Measurements from ENCODE around the gene FGGY. TPM values are rescaled to one million over a fixed set of nuclear protein-coding genes. Genes with fewer than 3 reads are reported as not detected.
"Not testable (repeated sequence)": the region's sequence is repeated elsewhere in the genome, so short reads cannot be mapped to it uniquely, and the experiment has no call there.

FGGY gene
- total RNA-seq, 2 experiments from 2014 or later = 11.9 to 13.6 TPM

- CTCF ChIA-PET = interaction anchor here (1.0 to 1.8 kb wide), 2 partner anchors 33 to 34 kb away, joined by 3 to 5 read pairs; no protein-coding TSS in a partner anchor
- TF ChIP-seq CTCF (IDR thresholded peaks at IDR 0.05) = no peak
- POLR2A ChIA-PET = no interaction called here
- H3K4me3 Mint-ChIP-seq = no peak overlapping the region
- H3K27ac Mint-ChIP-seq = no peak overlapping the region
- H3K4me1 Mint-ChIP-seq (ENCODE audit: low read depth) = peaks cover 15% of the 10 kb centered on the region
- ATAC-seq (no peak), DNase-seq (no peak)
- intact Hi-C loops (cut with micrococcal nuclease) = no loop called here
- peaks cover 10% of the 10 kb centered on the region for H3K36me3 Mint-ChIP-seq (ENCODE audit: low read depth)
- peaks cover 9% of the 10 kb centered on the region for H3K9me3 Mint-ChIP-seq
- no peaks in the 10 kb centered on the region for H3K27me3 Mint-ChIP-seq
Measured at GRCh38 chr1:59732214-59732955, 435.5 kb downstream of the FGGY start.

GRCh38 chr1:59733443-59734141 is 436.7 kb downstream of the FGGY start:
- intact Hi-C loops (cut with micrococcal nuclease) = no loop called here
- ChIA-PET POLR2A (interaction anchor here (0.6 to 0.8 kb wide), 2 partner anchors 13 to 1536 kb away, joined by 3 read pairs; no protein-coding TSS in a partner anchor), CTCF (interaction anchor here (1.7 kb wide), 1 partner anchor 25 kb away, joined by 3 read pairs; no protein-coding TSS in a partner anchor)
- peaks cover 15% of the 10 kb centered on the region for H3K4me1 Mint-ChIP-seq (ENCODE audit: low read depth)
- H3K36me3 Mint-ChIP-seq (ENCODE audit: low read depth) = peaks cover 12% of the 10 kb centered on the region
- H3K27ac Mint-ChIP-seq = no peak overlapping the region
- no peak for ATAC-seq
- no peak for TF ChIP-seq CTCF (IDR thresholded peaks at IDR 0.05)
- H3K4me3 Mint-ChIP-seq = no peak overlapping the region
- no peak for DNase-seq
- H3K27me3 Mint-ChIP-seq = no peaks in the 10 kb centered on the region
- peaks cover 9% of the 10 kb centered on the region for H3K9me3 Mint-ChIP-seq

GRCh38 chr1:59735927-59736326 is 439.0 kb downstream of the FGGY start:
- CTCF ChIA-PET = interaction anchor here (1.4 kb wide), 1 partner anchor 19 kb away, joined by 4 read pairs; no protein-coding TSS in a partner anchor
- ATAC-seq; DNase-seq; POLR2A ChIA-PET; H3K4me3 Mint-ChIP-seq; H3K27ac Mint-ChIP-seq; H3K9me3 Mint-ChIP-seq; H3K27me3 Mint-ChIP-seq; intact Hi-C loops (cut with micrococcal nuclease); H3K4me1 Mint-ChIP-seq (ENCODE audit: low read depth): not testable (repeated sequence)
- peaks cover 12% of the 10 kb centered on the region for H3K36me3 Mint-ChIP-seq (ENCODE audit: low read depth)

- ChIA-PET POLR2A (no interaction called here), CTCF (no interaction called here)
- peaks cover 9% of the 10 kb centered on the region for H3K9me3 Mint-ChIP-seq
Measured at GRCh38 chr1:59736744-59737143, 439.9 kb downstream of the FGGY start.

GRCh38 chr1:59737638-59738037 is 440.7 kb downstream of the FGGY start:
- H3K36me3 Mint-ChIP-seq (ENCODE audit: low read depth) = peaks cover 12% of the 10 kb centered on the region
- H3K4me3 Mint-ChIP-seq = no peak overlapping the region
- no peak for ATAC-seq
- no peak for TF ChIP-seq CTCF (IDR thresholded peaks at IDR 0.05)
- CTCF ChIA-PET = no interaction called here
- H3K27me3 Mint-ChIP-seq = no peaks in the 10 kb centered on the region
- H3K9me3 Mint-ChIP-seq = peaks cover 9% of the 10 kb centered on the region
- H3K27ac Mint-ChIP-seq = no peak overlapping the region
- intact Hi-C loops (cut with micrococcal nuclease) = no loop called here
- POLR2A ChIA-PET = no interaction called here
- no peak for DNase-seq
- no peaks in the 10 kb centered on the region for H3K4me1 Mint-ChIP-seq (ENCODE audit: low read depth)

More at GRCh38 chr1:59736744-59737143, 439.9 kb downstream of the FGGY start:
- no peaks in the 10 kb centered on the region for H3K27me3 Mint-ChIP-seq
- no peak overlapping the region for H3K27ac Mint-ChIP-seq
- no peak for TF ChIP-seq CTCF (IDR thresholded peaks at IDR 0.05)
- no peak for DNase-seq
- H3K4me1 Mint-ChIP-seq (ENCODE audit: low read depth) = peaks cover under 1% of the 10 kb centered on the region
- H3K36me3 Mint-ChIP-seq (ENCODE audit: low read depth) = peaks cover 12% of the 10 kb centered on the region
- intact Hi-C loops (cut with micrococcal nuclease) = no loop called here
- H3K4me3 Mint-ChIP-seq = no peak overlapping the region
- ATAC-seq = no peak
